NCI-H2227 (cell line): ENCODE data around the gene SLC25A23.
A peak's percentile ranks its signal among the peaks of the same experiment; 100 is the strongest.

Source experiments
- DNase-seq: peaks from one replicate; lab custom pipeline; 2025; ENCODE audit not compliant: unreplicated experiment; lab: John Stamatoyannopoulos, UW

SLC25A23 gene

DNA sequence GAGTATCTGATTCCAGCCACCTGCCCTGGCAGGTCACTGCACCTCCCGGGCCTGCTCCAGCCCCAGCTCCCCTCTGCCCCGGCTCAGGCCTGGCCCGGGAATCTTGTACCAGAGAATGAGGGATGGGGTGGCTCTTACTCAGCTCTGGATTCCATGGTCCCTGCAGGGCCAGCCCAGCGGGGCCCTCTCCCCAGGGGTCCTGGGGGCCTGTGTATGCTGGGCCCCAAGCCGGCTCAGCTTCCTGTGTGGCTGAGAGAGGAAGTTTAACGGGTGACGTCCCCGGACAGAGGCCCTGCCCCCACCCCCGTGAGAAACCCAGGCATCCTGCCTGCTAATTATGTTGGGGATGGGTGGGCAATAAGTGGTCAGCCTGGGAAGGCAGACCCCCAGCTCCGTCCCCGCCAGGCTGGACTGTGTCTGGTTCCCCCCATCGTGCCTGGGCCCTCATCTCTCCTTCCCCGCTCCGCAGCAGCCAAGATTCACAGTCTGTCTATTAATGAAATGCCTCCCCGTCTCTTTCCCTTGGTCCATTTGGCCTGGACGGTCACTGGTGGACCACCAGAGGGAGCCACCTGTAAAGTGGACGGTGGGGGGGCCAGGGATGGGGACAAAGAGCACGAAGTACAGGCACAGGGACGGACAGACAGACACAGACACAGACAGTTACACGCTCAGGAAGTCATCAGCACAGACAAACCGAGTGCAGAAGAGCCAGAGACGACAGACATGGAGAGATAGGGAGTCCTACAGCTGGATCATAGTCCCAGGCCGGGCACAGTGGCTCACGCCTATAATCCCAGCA is 22.1 kb upstream of the SLC25A23 start, which contains the start of gene DENND1C:
Gene DENND1C, minus strand, starts transcription at position 247 of the 802 bp plus-strand sequence. Its CDS starts 92 bp downstream, at position 155.
- no peak for DNase-seq

DNA sequence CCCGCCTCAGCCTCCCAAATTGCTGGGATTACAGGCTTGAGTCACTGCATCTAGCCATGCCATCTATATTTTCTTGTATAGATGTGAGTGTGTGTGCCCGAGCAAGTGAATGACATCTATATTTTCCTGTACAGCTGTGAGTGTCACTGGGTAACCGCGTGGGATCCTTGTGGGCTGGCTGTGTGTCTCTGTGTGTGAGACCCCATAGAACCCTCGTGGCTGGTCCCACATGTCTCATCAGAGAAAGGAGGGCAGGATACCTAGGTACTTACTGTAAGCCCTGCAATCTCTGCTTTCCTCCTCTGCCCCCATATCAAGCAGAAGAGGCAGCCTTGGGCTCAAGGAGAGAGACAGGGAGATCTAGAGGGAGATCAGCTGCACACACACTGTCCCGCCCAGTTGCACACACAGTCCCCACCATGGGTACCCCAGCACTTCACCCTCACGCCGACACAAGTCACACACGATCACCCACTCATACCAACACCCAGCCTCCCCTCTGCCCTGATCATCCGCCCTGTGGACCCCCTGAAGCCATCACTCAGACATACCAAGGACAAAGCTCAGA is 21.3 kb upstream of the SLC25A23 start:
- no peak for DNase-seq

DNA sequence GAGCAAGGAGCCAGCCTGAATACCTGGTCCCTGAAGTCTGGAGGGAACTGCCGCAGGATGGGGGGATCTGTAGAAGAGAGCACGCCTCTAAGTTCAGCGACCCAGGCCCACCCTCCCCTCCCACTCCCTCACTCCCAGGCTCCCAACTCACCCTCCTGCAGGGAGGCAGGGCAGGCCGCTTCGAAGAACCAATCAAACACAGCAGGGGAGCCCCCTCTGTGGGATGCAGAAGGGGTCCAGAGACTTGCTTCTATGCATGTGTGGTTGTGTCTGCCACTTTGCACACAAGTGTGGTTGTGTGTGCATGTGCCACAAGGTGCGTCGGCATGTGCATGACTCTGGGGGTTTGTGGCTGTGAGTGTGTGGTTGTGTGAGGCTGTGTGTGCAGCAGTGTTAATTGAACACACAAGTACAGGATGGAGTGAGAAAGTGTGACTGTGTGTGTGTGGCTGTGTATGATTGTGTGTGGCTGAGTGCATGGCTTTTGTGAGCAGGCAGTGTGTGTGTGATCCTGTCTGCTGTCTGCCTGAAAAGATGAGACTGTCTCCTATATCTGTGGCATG is 20.3 kb upstream of the SLC25A23 start:
- DNase-seq: no peak

DNA sequence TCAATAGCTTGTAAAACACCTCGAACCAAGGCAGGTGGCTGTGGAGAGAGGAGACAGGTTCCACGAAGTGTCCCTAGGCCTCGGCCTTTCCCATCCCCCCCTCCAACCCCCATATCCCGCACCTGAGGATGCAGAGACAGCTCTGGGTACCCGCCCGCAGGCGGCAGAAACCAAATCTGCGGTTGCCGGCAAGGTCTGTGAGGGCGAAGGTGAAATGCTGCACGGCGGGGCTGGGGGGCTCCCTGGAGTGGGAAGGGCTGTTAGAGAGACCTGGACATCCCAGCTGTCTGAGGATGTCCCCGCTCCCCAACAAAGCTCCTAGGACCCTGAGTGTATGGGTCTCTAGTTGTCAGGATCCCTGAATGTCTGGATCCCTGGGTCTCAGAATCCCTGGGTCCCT is 19.2 kb upstream of the SLC25A23 start:
- no peak for DNase-seq

DNA sequence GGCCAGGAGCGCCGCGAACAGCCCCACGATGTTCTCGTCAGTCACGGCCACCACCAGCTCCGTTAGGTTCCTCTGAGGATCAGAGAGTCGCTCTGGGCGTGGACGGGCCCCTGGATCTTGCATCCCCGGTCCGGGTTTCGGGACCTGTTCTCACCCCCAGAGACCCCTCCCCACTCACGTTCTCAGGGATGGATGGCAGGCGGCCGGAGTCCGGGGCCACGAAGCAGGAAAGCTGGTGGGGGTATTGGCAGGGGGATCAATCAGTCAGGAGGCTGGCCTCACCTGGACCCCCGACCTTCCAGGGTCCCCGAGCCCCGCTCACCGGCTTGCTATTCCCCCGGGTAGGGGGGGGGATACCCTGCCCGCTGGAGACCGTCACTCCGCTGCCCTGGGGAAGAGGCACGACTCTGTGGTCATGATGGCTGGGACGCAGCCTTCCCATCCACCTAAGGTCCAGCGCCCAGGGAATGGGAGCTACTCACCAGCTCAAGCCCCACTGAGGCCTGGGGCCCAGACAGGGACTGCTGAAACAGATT is 17.4 kb upstream of the SLC25A23 start:
- DNase-seq: no peak

DNA sequence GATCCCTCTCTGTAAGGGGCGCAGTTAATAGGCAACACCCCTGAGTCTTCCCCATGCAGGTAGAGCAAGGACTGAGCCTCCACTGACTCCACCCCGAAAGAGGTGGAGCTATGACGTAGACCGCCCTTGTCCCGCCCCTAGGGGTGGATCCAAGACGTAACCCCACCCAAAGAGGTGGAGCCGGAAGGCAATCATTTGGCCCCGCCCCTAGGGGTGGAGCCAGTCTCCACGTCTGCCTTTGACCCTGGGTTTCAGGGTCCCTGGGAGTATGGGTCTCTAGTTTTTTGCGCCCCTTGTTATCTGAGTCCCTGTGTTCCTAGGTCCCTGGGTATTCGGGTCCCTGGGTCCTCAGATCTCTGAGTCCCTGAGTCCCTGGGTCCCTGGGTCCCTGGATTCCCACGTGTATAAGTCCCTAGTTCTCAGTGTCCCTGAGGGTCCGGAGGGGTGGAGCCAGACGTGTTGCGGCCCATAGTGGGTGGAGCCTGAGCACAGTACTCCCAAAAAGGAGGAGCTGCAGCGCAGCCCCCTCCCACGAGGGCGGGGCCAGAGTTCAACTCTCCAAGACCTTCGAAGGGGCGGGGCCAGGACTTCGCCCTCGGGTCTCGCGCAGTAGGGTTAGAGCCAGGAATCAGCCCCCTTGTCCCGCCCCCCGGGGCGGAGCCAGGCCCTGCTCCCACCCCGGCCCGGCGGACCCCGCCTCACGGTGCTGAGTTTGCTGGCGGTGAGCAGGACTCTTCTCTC is 16.7 kb upstream of the SLC25A23 start:
- DNase-seq: peak; percentile 82

DNA sequence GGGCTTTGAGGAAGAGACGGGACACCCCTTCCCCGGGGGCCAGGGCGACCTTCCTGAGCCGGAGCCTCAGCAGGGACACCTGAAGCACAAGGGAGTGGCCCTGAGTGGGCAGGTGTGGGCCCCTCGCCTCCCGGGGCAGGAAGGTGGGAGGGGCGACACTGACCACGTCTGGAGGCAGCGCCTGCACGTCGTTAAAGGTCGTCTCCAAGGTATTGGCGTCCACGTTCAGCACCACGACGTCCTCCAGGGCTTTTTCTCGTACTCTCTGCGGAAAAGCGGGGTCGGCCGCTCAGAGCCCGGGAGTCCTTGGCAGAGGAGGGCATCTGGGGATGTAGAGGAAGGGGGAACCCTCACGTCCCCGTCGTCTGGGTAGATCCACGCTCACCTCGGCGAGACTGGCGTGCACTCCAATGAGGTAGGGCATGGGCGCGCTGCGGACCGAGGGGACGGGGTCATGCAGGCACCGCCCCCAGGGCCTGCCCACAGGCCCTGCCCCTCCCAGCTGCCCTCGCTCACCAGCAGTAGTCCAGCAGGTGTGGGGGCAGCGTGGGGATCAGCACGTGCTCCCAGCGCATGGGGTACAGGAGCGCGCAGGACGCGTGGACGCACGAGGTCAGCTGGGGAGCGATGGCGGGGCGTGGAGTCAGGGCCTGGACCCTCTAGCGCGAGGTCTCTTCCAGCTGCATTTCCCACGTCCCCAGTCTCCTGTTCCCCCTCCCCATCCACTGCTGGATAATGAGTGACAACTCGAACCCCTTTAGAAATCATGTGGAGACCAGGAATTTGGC is 15.9 kb upstream of the SLC25A23 start:
- DNase-seq: no peak

DNA sequence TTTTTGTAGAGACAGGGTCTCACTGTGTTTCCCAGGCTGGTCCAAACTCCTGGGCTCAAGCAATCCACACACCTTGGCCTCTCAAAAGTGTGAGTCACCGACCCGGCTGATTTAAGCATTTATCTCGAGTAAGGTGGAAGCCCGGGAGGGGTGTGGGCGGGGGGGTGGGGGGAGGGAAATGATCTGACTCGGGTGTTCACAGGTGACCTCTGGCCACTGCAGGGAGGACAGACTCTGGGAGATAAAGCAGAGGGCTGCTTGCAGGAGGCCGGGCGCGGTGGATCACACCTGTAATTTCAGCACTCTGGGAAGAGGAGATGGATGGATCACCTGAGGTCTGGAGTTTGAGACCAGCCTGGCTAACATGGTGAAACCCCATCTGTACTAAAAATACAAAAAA is 14.1 kb upstream of the SLC25A23 start:
- DNase-seq: no peak

DNA sequence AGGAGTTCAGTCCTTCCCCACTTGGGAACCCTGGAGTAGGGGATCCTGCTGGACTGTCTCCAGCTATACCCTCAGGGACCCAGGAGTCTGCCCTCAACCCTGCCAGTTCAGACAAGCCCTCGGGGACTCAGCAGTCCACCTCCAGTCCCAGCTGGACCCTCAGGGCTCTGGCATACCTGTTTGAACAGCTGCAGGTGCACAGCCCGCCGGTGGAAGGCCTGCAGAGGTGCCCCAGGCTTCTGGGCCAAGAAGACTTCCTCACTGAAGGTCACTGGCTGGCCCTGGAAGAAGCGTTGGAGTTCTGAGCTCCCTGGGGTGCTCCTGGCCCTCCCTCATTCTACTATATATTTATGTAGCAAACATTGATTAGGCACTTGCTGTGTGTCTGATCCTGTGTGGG is 13.1 kb upstream of the SLC25A23 start:
- no peak for DNase-seq

DNA sequence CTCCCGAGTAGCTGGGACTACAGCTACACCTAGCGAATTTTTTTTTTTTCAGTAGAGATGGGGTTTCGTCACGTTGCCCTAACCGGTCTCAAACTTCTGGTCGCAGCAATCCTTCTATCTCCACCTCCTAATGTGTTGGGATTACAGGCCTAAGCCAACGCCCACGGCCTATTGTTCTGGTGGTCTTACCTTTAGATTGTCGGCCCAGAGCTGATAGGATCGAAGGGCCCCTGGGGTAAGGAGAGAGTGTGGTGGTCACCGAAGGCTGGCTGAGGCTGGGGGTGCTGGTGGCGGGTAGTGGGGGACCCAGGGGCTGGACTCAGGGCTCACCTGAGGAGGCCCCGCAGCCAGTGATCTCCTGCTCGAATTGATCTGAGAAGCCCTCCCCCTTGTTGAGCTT is 11.5 kb upstream of the SLC25A23 start:
- DNase-seq: no peak

DNA sequence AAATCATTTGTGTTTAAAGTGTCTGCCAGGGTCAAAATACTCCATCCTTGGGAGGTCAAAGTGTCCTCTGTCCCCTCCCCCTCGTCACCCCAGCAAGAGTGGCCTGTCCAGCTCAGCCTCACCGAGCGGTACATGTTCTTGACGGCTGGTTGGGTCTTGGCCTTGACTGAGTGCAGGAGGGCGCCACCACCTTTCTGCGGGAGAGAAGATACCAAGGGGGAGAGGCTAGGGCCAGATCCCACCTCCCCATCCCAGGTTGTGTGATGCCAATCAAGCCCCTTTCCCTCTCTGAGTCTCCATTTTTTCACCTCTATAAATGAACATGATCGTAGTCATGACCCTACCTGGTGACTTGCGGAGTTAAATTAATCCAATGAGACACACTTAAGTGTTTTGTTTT is 10.6 kb upstream of the SLC25A23 start:
- DNase-seq: no peak

DNA sequence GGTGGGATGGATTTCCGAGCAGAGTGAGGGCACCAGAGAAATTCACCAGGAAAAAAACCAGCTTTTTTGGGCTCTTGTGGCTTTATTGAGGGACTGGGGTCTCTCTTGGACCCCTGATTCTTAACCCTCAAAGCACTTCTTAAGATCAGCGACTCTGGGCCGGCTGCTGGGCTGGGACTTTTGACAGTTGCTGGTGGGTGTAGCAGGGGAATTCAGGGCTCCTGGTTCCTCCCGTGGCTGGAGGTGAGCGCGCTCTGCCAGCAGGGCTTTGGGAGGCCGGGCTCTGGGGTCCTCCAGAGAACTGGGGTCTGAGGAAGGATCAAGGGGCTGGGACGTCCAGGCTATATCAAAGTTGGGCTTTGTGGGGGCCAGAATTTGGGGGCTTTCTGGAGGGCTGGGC is 7.8 kb upstream of the SLC25A23 start:
- no peak for DNase-seq

DNA sequence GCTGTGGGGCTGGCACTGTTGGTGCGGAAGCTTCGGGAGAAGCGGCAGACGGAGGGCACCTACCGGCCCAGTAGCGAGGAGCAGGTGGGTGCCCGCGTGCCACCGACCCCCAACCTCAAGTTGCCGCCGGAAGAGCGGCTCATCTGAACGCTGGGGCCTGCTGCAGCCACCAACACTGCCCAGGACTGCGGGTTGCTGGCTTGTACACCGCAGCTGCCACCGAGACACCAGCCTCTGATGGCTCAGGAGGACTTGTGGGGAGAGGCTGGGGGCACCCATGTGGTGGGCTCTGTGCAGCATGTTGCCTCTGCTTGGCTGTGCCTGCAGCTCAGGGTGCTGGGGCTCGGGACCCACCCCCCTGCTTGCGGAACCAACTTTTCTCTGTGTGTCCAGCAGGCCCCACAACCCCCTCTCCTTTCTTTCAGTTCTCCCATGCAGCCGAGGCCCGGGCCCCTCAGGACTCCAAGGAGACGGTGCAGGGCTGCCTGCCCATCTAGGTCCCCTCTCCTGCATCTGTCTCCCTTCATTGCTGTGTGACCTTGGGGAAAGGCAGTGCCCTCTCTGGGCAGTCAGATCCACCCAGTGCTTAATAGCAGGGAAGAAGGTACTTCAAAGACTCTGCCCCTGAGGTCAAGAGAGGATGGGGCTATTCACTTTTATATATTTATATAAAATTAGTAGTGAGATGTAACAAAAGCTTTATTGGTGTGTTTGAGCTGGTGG is 7.1 kb upstream of the SLC25A23 start:
- DNase-seq: no peak

DNA sequence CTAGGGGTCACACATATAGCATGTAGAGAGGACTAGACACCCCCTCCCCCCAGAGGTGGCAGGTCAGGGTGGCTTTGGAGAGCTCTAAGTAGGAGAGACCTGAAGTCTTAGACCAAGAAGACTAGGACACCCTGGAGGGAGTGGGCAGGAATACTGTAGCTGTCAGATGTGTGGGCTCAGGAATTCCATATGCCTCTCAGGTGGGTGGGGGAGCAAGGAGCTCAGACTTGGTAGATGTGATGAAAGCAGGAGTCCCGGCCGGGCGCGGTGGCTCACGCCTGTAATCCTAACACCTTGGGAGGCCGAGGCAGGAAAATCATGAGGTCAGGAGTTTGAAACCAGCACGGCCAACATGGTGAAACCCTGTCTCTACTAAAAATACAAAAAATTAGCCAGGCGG is 6.1 kb upstream of the SLC25A23 start:
- DNase-seq: no peak

DNA sequence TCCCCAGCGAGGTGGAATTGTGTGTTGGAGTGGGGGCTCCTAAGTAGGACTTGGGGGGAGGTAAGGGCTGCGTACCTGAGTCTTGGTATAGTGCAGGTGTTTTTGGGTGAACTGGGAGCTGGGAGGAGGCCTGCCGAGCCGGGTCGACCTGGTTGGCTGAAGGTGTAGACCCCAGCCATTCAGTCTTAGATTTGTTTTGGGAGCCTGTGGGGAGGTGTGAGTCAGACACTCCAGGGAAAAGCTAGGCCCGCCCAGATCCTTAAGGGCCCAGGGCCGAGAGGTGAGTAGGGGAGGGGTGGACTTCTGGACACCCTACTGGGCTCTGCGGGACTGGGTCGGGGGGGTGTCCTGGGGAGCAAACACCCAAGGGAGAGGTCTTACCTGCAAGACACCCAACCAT is 5.4 kb upstream of the SLC25A23 start:
- DNase-seq: no peak

DNA sequence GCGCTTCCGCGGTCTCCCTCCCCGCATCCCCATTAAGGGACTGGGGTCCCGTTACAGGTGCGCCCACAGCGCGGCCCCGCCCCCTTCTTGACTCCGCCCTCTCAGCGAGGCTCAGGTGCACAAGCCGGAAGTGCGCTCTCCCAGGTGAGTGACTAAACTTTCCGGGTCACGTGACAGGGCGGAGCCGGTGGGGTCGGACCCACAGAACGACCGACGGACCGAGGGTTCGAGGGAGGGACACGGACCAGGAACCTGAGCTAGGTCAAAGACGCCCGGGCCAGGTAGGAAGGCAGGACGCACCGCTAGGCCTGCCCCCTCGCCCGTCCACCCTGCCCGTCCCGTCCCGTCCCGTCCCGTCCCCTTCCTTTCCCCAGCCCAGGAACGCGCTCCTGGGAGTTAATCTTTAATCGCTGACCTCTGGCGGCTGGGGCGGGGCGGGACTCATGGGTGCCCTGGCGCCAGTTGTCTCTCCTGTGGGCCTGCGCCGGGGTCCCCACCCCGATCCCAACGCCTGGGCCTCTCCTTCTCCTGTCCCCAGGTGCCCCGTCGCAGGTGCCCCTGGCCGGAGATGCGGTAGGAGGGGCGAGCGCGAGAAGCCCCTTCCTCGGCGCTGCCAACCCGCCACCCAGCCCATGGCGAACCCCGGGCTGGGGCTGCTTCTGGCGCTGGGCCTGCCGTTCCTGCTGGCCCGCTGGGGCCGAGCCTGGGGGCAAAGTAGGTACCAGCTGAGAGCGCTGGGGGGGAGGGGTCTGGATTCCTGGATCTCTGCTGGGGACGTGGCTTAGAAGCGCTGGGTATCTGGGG is 4.7 kb upstream of the SLC25A23 start, which contains the start of gene CRB3:
Gene CRB3, plus strand, starts transcription at position 202 of the 804 bp plus-strand sequence. Its CDS starts 431 bp downstream, at position 633.
- DNase-seq: no peak

DNA sequence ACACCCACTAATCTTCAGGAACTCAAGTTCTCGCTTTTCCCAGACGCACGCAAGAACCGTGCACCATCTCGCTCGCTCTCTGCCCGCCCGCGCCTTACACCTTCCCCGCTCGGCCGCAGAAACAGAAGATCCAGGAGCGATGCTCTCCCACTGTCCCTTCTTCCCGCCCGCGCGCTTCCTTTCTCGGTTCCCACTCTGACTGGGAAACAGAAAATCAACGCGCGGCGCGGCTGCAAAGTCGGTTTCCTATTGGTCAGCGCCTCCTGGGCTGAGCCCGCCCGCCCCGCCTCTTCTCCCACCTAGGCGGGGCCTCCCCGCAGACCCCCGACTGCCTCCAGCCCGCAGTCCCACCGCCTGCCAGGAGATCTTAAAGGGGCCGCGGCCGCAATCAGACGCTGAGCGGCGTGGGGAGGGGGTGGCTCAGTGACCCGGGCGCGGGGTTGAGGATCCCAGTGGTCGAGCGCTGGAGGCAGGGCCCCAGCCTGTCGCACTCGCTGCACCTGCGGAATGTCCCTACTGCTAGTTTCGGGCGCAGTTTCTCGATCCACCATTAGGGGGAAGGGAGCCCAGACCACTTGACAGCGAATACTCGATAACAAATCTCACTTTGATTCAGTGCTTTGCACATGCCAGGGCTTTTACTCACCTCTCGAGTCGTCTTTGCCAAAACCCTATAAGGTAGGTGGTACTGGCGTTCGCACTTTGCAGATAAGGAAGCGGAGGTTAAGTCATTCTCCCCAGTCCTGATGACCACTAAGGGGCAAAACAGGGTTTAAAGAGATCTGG is 700 bp upstream of the SLC25A23 start:
- peak; percentile 97 for DNase-seq

DNA sequence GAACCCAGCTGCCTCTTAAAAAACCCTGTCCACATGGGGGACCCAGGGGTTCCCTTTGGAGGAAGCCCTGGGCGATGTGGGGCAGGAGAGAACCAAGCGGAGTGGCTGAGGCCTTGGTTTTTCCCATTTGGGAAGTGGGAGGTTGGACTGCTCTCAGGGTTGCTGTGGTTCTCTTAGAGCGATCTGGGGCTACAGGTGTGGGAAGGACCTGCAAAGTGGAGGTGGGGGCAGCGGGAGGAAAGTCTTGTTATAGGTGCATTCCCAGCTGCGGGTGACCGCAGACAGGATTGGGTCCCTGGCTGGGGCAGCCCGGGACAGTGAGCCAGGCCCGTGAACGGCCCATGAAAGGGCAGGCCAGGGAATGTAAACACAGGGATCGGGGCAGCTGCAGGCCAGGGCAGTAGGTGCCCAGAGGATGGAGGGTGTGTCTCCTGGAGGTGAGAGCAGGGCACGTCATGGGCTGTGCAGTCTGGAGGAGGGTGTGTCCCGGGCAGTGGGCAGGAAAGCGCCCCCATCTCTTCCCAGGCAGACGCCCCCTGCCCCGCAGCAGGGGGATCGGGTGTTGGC is 814 bp downstream of the SLC25A23 start:
- no peak for DNase-seq
